GM12874 (cell line): ENCODE results near the gene USP34.

Source experiments
- TF ChIP-seq, protein P1 (sequence below): IDR thresholded peaks from 2 replicates; pipeline ENCODE4 v1.5.1; 2011; ENCODE audit warnings: low read depth, mild to moderate bottlenecking, control low read depth, low read length, moderate library complexity; ENCODE audit not compliant: insufficient read depth

Gene USP34, protein sequence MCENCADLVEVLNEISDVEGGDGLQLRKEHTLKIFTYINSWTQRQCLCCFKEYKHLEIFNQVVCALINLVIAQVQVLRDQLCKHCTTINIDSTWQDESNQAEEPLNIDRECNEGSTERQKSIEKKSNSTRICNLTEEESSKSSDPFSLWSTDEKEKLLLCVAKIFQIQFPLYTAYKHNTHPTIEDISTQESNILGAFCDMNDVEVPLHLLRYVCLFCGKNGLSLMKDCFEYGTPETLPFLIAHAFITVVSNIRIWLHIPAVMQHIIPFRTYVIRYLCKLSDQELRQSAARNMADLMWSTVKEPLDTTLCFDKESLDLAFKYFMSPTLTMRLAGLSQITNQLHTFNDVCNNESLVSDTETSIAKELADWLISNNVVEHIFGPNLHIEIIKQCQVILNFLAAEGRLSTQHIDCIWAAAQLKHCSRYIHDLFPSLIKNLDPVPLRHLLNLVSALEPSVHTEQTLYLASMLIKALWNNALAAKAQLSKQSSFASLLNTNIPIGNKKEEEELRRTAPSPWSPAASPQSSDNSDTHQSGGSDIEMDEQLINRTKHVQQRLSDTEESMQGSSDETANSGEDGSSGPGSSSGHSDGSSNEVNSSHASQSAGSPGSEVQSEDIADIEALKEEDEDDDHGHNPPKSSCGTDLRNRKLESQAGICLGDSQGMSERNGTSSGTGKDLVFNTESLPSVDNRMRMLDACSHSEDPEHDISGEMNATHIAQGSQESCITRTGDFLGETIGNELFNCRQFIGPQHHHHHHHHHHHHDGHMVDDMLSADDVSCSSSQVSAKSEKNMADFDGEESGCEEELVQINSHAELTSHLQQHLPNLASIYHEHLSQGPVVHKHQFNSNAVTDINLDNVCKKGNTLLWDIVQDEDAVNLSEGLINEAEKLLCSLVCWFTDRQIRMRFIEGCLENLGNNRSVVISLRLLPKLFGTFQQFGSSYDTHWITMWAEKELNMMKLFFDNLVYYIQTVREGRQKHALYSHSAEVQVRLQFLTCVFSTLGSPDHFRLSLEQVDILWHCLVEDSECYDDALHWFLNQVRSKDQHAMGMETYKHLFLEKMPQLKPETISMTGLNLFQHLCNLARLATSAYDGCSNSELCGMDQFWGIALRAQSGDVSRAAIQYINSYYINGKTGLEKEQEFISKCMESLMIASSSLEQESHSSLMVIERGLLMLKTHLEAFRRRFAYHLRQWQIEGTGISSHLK (N-terminal part only)

DNA sequence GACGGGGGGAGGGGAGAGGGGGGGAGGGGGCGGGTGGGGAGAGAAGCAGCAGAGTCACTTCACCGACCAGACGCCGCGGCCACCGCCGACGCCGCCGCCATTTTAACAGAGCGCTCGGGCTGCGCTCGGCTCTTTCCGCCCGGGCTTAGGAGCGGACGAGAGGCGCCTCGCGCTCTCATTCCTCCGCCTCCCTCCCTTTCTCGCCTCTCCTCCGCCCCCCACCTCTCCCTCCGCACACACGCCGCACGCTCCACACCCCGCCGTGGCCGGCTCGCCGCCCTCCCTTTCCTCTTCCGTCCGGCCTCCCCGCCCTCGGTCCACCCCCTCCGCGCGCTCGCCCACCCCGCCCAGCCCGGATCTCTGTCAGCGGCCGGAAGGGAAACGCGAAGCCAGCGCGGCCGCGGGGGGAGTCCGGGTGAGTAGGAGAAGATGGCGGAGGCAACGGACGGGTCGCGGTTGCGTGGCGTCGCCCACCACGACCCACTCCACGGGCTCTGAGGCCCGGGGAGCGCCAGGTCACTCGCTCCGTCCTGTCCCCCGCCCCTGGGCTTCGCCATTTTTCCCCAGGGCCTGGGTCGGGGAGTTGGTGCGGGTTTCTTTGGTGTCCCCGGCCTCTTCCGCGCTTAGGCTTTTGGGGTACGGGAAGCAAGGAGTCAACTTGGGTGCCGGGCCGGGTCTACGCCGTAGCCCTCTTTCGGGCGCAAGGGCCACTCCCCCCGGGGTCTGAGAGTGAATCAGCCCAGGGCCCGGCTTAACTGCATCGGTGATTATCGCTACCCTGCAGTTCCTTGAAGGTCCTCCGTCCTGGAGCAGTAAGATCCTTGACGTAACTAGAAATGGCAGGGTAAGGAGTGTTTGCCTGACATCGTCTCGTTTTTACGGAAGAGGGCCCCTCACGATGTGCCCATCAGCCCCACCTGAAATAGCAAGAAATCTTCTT lies at the start of gene USP34:
Gene USP34, minus strand, starts transcription at position 123 of the 940 bp plus-strand sequence. CDS start 395 bp downstream, outside the sequence.
- TF ChIP-seq, protein P1, sequence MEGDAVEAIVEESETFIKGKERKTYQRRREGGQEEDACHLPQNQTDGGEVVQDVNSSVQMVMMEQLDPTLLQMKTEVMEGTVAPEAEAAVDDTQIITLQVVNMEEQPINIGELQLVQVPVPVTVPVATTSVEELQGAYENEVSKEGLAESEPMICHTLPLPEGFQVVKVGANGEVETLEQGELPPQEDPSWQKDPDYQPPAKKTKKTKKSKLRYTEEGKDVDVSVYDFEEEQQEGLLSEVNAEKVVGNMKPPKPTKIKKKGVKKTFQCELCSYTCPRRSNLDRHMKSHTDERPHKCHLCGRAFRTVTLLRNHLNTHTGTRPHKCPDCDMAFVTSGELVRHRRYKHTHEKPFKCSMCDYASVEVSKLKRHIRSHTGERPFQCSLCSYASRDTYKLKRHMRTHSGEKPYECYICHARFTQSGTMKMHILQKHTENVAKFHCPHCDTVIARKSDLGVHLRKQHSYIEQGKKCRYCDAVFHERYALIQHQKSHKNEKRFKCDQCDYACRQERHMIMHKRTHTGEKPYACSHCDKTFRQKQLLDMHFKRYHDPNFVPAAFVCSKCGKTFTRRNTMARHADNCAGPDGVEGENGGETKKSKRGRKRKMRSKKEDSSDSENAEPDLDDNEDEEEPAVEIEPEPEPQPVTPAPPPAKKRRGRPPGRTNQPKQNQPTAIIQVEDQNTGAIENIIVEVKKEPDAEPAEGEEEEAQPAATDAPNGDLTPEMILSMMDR = 0 out of 2 replicates have a peak, but pooled peaks have one; percentile 6

DNA sequence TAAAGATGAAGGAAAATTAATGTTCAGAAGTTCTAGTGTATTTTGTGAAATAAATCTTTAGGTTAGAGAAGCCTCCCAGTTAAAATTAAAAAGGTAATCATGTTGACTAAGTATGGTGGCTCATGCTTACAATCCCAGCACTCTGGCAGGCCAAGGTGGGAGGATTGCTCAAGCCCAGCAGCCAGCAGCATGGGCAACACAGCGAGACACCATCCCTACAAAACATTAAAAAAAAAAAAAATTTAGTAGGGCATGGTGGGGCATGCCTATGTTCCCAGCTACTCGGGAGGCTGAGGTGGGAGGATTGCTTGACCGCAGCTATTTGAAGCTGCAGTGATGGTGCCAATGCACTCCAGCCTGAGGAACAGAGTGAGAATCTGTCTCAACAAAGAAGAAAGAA lies 49.4 kb upstream of the USP34 start:
- TF ChIP-seq, protein P1 = no peak

DNA sequence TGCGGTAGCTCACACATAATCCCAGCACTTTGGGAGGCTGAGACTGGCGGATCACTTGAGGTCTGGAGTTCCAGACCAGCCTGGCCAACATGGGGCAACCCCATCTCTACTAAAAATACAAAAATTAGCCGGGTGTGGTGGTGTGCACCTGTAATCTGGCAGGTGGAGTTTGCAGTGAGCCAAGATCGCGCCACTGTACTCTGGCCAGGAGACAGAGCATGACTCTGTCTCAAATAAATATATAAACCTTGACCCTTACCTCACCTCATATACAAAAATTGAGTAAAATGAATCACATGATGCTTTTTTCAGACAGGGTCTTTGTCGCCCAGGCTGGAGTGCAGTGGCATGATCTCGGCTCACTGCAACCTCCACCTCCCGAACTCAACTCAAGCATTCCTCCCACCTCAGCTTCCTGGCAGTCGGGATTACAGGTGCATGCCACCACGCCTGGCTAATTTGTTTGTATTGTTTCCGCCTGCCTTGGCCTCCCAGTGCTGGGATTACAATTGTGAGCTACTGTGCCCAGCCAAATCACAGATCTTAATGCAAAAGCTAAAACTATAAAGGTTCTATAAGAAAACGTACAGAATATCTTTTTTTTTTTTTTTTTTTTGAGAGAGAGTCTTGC lies 42.0 kb upstream of the USP34 start:
- TF ChIP-seq, protein P1 = no peak

DNA sequence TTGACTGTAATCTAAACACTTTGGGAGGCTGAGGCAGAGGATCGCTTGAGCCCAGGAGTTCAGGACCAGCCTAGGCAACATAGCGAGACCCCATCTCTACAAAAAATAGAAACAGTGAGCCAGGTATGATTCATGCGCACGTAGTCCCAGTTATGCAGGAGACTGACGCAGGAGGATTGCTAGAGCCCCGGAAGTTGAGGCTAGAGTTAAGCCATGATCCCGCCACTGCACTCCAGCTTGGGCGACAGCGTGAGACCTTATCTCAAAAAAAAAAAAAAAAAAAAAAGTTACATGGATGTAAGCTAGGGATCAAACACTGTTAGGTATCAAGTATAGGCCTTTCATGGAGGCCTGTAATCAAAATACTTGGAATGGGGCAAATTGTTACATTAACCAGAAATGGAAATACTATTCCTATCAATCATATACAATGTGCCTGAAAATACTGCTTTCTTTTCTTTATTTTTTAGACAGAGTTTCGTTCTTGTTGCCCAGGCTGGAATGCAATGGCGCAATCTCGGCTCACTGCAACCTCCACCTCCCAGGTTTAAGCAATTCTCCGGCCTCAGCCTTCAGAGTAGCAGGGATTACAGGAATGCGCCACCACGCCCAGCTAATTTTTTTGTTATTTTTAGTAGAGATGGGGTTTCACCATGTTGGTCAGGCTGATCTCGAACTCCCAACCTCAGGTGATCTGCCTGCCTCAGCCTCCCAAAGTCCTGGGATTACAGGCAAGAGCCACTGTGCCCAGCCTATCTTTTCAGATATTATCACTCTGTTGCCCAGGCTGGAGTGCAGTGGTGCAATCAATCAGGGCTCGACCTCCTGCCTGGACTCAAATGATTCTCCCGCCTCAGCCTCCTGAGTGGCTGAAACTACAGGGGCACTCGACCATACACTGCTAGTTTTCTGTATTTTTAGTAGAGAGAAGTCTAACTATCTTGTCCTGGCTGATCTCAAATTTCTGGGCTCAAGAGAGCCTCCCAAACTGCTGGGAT lies 40.1 kb upstream of the USP34 start:
- TF ChIP-seq, protein P1 = no peak

- TF ChIP-seq, protein P1 = no peak
These were observed 34.1 kb upstream of the USP34 start for GRCh38 chr2:61504949-61505348.
